Breast epithelium (tissue), 4 donors: Measurements from ENCODE around the gene TMUB2. TPM values are rescaled to one million over a fixed set of nuclear protein-coding genes. Genes with fewer than 3 reads are reported as not detected.

Source experiments
- DNase-seq, 2 donors: peaks; one replicate each; pipeline ENCODE4 v3.0.0-alpha.2; 2019; ENCODE audit warnings: low spot score in 2 of 2
- H3K27ac ChIP-seq, 2 donors: fragments of 200-600 bp; sonication (generic) in 1 of 2; one replicate each; pipeline ENCODE4 v1.5.1; 2016 to 2019; ENCODE audit warnings: mild to moderate bottlenecking in 1 of 2
- H3K27me3 ChIP-seq, 2 donors: fragments of 200-600 bp; sonication (generic) in 1 of 2; one replicate each; pipeline versions ENCODE4 v1.5.1 to v1.6.0; 2017 to 2019; ENCODE audit warnings: control low read depth in 1 of 2, mild to moderate bottlenecking in 1 of 2
- H3K36me3 ChIP-seq: fragments of 200-600 bp; one replicate; pipeline ENCODE4 v1.5.1; 2019
- H3K4me1 ChIP-seq, 2 donors: fragments of 200-600 bp; sonication (generic); one replicate each; pipeline ENCODE4 v1.5.1; 2016 to 2019; ENCODE audit warnings: control low read depth in 1 of 2
- H3K4me3 ChIP-seq, 3 donors: fragments of 200-600 bp; sonication (generic); 1 replicate in 2 of 3; 2 replicates in 1 of 3; pipeline ENCODE4 v1.5.1; 2016 to 2019; ENCODE audit warnings: mild to moderate bottlenecking in 3 of 3, moderate library complexity in 2 of 3
- H3K9me3 ChIP-seq, 2 donors: fragments of 200-600 bp; sonication (generic) in 1 of 2; one replicate each; pipeline ENCODE4 v1.5.1; 2016 to 2019; ENCODE audit warnings: control low read depth in 1 of 2
- POLR2A ChIP-seq: fragments of 450-650 bp; IDR thresholded peaks from one replicate; pipeline ENCODE4 v1.6.1; 2016; ENCODE audit warnings: antibody characterized with exemption, mild to moderate bottlenecking, moderate library complexity
- POLR2AphosphoS5 ChIP-seq, 3 donors: sonication (generic); formaldehyde crosslinking; IDR thresholded peaks; one replicate each; pipeline ENCODE4 v1.6.1; 2017; ENCODE audit warnings: antibody characterized with exemption in 3 of 3
- intact Hi-C: fragments of 100-400 bp; cut with DNase I; formaldehyde crosslinking; loops from one replicate; pipeline ENCODE4 v1.15.1; 2023; ENCODE audit warnings: low total_unique reads
- total RNA-seq, 3 donors: library from RNA; depleted of rRNA; stranded (reverse); fragments of >200 nt; gene quantifications; one replicate each; pipeline ENCODE4 v1.1.0, GENCODE V29; 2016
- TF ChIP-seq, protein P1 (sequence below), 3 donors: fragments of 450-650 bp; IDR thresholded peaks; one replicate each; pipeline ENCODE4 v1.5.1; 2016 to 2017; ENCODE audit warnings: antibody characterized with exemption in 3 of 3, mild to moderate bottlenecking in 3 of 3, moderate library complexity in 3 of 3

The TMUB2 gene
- total RNA-seq, 3 donors from 2014 or later, result 36.0 to 52.0 (median 40.6) TPM

DNA sequence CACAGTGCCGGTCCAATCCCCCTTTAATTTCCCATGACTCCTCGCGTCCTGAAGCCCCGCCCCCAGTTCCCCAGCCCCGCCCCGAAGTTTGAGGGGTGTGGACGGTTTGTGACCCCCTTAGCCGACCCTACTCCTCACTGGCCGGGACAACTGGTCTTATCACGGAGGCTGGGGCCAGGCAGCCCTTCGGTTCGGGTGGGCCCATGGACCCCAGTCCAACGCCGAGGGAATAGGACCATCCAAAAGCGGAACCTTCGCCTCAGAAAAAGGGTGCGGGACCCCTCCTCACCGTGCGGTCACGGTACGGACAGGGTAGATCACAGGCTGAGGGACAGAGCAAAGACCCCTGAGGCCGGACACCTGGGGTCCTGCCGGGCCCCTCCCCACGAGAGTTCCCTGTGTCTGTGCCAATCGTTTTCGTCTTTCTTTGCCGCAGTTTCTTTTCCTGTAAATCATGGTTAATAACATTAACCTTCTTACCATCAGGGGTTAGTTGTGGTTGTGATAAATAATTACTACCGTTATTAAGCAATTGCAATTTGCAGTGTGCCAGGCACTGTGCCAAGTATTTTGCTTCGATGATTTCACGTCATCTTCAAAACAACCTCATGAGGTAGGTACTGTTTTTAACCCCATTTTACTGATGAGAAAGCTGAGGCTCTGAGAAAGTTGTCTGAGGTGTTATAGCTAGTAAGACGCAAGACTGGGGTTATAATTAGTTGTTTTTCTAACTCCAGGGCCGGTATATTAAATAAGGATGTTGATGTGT lies 543 bp downstream of the TMUB2 start:
- intact Hi-C loops, result no loop called here
- peaks cover 0 to 10% of the 10 kb centered on the region in 2 donors for H3K4me1 ChIP-seq
- H3K27ac ChIP-seq, result peak overlapping the region; percentile 97 to 99
- H3K9me3 ChIP-seq, result no peaks in the 10 kb centered on the region
- no peaks in the 10 kb centered on the region for H3K27me3 ChIP-seq
- H3K36me3 ChIP-seq, result no peaks in the 10 kb centered on the region
- no peak for TF ChIP-seq POLR2A
- TF ChIP-seq, protein P1, sequence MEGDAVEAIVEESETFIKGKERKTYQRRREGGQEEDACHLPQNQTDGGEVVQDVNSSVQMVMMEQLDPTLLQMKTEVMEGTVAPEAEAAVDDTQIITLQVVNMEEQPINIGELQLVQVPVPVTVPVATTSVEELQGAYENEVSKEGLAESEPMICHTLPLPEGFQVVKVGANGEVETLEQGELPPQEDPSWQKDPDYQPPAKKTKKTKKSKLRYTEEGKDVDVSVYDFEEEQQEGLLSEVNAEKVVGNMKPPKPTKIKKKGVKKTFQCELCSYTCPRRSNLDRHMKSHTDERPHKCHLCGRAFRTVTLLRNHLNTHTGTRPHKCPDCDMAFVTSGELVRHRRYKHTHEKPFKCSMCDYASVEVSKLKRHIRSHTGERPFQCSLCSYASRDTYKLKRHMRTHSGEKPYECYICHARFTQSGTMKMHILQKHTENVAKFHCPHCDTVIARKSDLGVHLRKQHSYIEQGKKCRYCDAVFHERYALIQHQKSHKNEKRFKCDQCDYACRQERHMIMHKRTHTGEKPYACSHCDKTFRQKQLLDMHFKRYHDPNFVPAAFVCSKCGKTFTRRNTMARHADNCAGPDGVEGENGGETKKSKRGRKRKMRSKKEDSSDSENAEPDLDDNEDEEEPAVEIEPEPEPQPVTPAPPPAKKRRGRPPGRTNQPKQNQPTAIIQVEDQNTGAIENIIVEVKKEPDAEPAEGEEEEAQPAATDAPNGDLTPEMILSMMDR (IDR thresholded peaks at IDR 0.05), result no peak
- no peak for TF ChIP-seq POLR2AphosphoS5 (IDR thresholded peaks at IDR 0.05)
- DNase-seq, result no peak
- peak overlapping the region; percentile 82 to 93 (median 84) for H3K4me3 ChIP-seq

DNA sequence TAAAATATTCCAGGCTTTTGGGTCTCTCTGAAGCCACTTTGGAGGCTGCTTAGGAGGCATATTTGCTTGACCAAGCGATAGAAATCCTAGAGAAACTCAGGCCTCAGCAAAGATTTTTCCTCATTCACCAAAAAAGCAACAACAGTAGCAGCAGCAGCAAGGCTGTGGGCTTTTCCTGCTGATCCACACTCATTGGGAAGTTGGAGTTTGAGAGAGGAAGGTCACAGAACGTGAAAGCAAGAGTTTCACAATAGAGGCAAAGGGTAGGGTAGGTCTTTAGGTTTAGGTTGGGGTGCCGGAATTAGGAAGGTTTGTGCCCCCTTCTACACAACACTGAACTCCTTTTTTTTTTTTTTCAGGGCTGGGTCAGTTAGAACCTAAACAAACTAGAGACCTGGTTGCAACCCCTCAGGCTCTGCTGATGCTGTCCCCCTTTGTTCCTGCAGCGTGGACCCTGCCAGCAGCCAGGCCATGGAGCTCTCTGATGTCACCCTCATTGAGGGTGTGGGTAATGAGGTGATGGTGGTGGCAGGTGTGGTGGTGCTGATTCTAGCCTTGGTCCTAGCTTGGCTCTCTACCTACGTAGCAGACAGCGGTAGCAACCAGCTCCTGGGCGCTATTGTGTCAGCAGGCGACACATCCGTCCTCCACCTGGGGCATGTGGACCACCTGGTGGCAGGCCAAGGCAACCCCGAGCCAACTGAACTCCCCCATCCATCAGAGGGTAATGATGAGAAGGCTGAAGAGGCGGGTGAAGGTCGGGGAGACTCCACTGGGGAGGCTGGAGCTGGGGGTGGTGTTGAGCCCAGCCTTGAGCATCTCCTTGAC lies 2.0 kb downstream of the TMUB2 start:
- Histone ChIP-seq H3K27me3 (no peaks in the 10 kb centered on the region), H3K9me3 (no peaks in the 10 kb centered on the region), H3K36me3 (no peaks in the 10 kb centered on the region), H3K27ac (peak overlapping the region; percentile 97 to 99), H3K4me1 (peaks cover 0 to 10% of the 10 kb centered on the region in 2 donors), H3K4me3 (peak overlapping the region in 1 of 3 donors; percentile 93)
- intact Hi-C loops, result no loop called here
- TF ChIP-seq POLR2AphosphoS5 (IDR thresholded peaks at IDR 0.05) (no peak), POLR2A (no peak)
- TF ChIP-seq, protein P1 (IDR thresholded peaks at IDR 0.05), result no peak
- DNase-seq, result no peak

GRCh38 chr17:44190481-44190880 lies 3.7 kb downstream of the TMUB2 start:
- DNase-seq, result no peak
- H3K4me1 ChIP-seq, result peaks cover 0 to 3% of the 10 kb centered on the region in 2 donors
- H3K27me3 ChIP-seq, result no peaks in the 10 kb centered on the region
- intact Hi-C loops, result no loop called here
- no peak overlapping the region for H3K4me3 ChIP-seq
- H3K27ac ChIP-seq, result no peak overlapping the region
- no peak for TF ChIP-seq POLR2A
- TF ChIP-seq, protein P1 (IDR thresholded peaks at IDR 0.05), result no peak
- TF ChIP-seq POLR2AphosphoS5 (IDR thresholded peaks at IDR 0.05), result no peak
- peaks cover 10% of the 10 kb centered on the region for H3K36me3 ChIP-seq
- H3K9me3 ChIP-seq, result no peaks in the 10 kb centered on the region

DNA sequence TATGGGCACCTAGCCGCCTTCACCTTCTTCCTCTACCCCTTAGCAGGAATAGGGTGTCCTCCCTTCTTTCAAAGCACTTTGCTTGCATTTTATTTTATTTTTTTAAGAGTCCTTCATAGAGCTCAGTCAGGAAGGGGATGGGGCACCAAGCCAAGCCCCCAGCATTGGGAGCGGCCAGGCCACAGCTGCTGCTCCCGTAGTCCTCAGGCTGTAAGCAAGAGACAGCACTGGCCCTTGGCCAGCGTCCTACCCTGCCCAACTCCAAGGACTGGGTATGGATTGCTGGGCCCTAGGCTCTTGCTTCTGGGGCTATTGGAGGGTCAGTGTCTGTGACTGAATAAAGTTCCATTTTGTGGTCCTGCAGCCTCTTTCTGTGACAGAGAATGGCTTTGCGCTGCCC lies 4.6 kb downstream of the TMUB2 start:
- no peak for TF ChIP-seq POLR2AphosphoS5 (IDR thresholded peaks at IDR 0.05)
- no peak for TF ChIP-seq POLR2A
- TF ChIP-seq, protein P1 (IDR thresholded peaks at IDR 0.05), result no peak
- DNase-seq, result no peak
- intact Hi-C loops, result no loop called here
- H3K9me3 ChIP-seq, result no peaks in the 10 kb centered on the region
- peaks cover 10% of the 10 kb centered on the region for H3K36me3 ChIP-seq
- H3K27ac ChIP-seq, result peak overlapping the region; percentile 62 to 76
- H3K4me3 ChIP-seq, result no peak overlapping the region
- H3K4me1 ChIP-seq, result no peaks in the 10 kb centered on the region
- no peaks in the 10 kb centered on the region for H3K27me3 ChIP-seq
